DMS114 treated with DMSO at 0.1 percent for 48 hours (cell line): ENCODE results near the gene PSG3.
"Not testable (repeated sequence)": the region's sequence is repeated elsewhere in the genome, so short reads cannot be mapped to it uniquely, and the experiment has no call there.

Experiments used
- DNase-seq: peaks from one replicate; lab custom pipeline; 2025; ENCODE audit not compliant: unreplicated experiment; lab: John Stamatoyannopoulos, UW

Gene PSG3

DNA sequence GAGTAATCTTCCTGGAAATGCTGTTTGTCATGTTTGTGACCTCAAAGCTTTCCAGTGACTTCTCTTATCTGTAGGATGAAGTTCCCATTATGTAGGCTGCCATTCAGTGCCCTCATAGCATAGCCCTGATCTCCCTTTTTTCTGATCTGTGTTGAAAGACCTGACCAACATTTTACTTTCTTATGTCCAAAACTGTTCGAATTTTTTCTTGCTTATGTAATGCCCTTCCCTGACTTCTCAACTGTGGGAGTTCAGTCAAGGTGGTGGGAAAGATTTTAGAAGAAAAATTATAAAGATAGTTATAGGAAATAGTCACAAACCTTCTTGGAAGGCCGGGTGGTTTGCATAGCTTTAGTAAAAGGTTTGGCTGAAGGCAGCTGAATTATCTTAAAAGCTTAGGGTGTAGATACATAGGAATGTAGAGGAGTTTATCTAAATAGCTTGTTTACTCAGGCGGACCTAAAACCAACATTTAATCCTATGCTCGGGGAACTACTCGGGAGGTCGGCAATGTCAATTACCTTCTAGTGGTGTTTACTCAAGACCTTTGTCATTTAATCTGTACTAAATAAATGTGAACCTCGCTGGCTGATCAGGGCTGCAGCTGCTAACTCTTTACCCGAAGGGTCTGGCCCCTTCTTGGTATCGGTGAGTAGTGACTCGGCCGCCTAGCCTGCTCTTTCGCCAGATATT is 44.3 kb downstream of the PSG3 start:
- no peak for DNase-seq

DNA sequence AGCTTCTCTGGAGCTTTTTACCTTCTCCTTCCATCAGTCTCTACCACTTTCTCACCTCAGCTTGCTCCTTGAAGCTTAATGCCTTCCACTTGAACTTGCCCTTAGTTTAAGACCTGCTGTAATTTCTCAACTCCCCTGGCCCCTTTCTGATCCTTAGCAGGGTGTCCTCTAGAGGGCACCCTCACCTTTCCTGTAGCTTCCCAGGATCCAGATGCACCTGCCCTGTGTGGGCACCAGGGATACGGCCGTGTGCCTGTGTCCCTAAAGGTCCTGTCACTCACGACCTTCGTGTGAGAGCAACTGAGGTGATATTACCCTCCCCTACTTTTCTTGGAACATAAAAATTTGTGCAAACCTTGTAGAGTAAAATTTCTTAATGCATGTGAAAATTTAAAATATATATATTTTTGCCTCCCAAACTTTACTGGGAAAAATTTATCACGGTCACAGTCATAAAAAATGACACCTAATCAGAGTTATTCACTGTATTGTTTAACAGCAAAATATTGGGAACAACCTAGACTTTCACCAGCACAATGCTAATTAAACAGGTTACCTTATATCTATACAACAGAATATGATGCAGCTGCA is 46.4 kb downstream of the PSG3 start:
- DNase-seq: peak; percentile 52

DNA sequence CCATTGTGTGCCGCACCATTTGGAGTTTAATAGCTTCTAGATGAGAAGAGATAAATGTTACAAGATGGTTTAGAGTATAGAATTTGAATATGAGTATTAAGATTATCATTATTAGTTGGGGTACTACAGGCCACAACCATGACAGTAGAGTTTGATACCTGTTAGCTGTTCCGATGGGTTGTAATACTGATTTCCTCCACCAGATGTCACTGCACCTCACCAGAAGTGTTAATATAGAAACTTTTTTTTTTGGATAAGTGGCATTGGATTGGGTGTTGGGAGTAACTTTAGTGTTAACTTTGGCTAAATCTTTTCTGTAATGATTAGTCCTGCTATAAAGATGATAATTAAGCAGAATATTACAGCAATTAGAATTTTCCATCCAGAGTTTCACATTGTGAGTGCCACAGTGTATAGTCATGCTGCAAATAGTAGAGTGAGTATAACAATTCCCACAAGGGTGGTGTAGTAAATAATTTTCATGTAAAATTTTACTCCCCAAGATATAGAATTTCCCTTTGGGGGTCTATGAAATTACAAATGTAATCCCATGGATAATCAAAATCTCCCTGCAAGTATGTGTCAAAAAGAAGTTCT is 56.3 kb downstream of the PSG3 start:
- peak; percentile 27 for DNase-seq

DNA sequence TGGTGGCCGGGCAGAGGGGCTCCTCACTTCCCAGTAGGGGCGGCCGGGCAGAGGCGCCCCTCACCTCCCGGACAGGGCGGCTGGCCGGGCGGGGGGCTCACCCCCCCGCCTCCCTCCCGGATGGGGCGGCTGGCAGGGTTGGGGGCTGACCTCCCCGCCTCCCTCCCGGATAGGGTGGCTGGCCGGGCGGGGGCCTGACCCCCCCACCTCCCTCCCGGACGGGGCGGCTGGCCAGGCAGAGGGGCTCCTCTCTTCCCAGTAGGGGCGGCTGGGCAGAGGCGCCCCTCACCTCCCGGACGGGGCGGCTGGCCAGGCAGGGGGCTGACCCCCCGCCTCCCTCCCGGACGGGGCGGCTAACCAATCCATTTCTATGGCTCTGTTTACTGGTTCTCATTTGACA is 64.0 kb downstream of the PSG3 start:
- not testable (repeated sequence) for DNase-seq

DNA sequence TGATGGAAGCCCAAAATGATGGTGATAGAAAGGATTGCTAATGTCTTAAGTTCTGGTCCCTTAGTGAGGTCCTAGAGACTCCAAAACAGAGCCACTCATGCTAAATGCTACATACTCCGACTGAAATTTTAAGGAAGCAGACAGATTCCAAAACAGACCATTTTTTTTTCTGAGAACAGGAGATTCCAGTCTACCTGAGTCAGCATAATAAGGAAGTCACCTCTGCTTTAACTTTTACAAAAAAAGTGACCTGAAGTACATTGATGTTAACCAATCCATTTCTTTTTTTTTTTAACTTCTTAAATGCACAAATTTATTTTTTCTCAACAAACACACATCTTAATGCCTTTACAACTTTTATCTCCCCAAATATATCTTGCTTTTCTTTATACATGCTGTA is 65.7 kb downstream of the PSG3 start:
- DNase-seq: not testable (repeated sequence)
